Esophagus squamous epithelium (tissue), 4 donors: ENCODE measurements around the gene UBC.

Experiments used
- POLR2A ChIP-seq, 4 donors: fragments of 450-650 bp; IDR thresholded peaks; one replicate each; pipeline ENCODE4 v1.6.1; 2017; ENCODE audit warnings: antibody characterized with exemption in 4 of 4, mild to moderate bottlenecking in 4 of 4, moderate library complexity in 3 of 4
- TF ChIP-seq, protein P1 (sequence below), 6 experiments: fragments of 450-650 bp in 4 of 6; fragments of 200-600 bp in 2 of 6; sonication (generic) in 2 of 6; IDR thresholded peaks; one replicate each; pipeline ENCODE4 v1.5.1; 2016 to 2019; ENCODE audit warnings: antibody characterized with exemption in 6 of 6, mild to moderate bottlenecking in 4 of 6, moderate library complexity in 4 of 6

DNA sequence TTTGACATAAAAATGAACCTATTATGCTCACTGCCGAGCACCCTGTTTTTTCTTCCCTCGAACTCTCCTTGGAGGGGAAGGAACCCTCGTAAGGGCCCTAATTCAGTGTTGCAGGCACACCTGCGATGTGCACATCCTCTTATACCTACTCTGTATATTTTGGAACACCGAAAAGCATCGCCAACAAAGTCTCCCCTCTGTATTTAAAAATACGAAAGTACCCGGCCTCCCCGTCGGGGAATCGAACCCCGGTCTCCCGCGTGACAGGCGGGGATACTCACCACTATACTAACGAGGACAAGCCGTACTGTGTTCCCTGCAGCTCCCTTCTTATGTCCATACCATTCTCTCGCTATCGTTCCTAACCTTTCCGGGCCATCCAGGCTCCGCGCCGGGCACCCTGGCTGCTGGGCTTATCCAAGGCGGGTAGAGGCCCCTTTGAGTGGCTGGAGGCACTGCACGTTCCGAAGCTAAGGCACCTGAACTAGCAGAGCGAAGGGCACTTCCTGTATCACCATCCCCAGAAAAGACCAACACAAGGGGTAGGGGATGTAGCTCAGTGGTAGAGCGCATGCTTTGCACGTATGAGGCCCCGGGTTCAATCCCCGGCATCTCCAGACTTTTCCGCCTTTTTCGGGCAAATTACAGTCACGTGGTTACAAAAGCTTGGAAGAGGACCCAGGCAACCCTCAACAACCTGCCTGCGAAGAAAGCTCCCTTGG is 25.1 kb upstream of the UBC start:
- TF ChIP-seq, protein P1, sequence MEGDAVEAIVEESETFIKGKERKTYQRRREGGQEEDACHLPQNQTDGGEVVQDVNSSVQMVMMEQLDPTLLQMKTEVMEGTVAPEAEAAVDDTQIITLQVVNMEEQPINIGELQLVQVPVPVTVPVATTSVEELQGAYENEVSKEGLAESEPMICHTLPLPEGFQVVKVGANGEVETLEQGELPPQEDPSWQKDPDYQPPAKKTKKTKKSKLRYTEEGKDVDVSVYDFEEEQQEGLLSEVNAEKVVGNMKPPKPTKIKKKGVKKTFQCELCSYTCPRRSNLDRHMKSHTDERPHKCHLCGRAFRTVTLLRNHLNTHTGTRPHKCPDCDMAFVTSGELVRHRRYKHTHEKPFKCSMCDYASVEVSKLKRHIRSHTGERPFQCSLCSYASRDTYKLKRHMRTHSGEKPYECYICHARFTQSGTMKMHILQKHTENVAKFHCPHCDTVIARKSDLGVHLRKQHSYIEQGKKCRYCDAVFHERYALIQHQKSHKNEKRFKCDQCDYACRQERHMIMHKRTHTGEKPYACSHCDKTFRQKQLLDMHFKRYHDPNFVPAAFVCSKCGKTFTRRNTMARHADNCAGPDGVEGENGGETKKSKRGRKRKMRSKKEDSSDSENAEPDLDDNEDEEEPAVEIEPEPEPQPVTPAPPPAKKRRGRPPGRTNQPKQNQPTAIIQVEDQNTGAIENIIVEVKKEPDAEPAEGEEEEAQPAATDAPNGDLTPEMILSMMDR (IDR thresholded peaks at IDR 0.05): peak in 3 of 6 experiments; percentile 5 to 30 (median 5)
- peak in 1 of 4 donors; percentile 36 for TF ChIP-seq POLR2A (IDR thresholded peaks at IDR 0.05)
